Colon (tissue), 2 donors: ENCODE data around the gene TTC9.

ENCODE experiments used
- FAIRE-seq: peaks from 2 replicates; lab custom pipeline; 2012; peaks lifted over from hg19 to GRCh38; lab: Jason Lieb, UNC
- donor health status: control.
- donor health status: control.

Gene TTC9

GRCh38 chr14:70646705-70647104, 5.0 kb downstream of the TTC9 start:
- FAIRE-seq, result no peak

GRCh38 chr14:70648346-70648745, 6.6 kb downstream of the TTC9 start:
- no peak for FAIRE-seq

- no peak for FAIRE-seq
These were observed 8.1 kb downstream of the TTC9 start for GRCh38 chr14:70649803-70650202.

- FAIRE-seq, result no peak
These were observed 9.8 kb downstream of the TTC9 start for GRCh38 chr14:70651522-70651921.

- FAIRE-seq, result no peak
These were observed 11.2 kb downstream of the TTC9 start for GRCh38 chr14:70652871-70653270.

GRCh38 chr14:70653662-70654061, 11.9 kb downstream of the TTC9 start:
- FAIRE-seq, result no peak

GRCh38 chr14:70654632-70655031, 12.9 kb downstream of the TTC9 start:
- FAIRE-seq, result no peak

- FAIRE-seq, result no peak
These were observed 13.6 kb downstream of the TTC9 start for GRCh38 chr14:70655110-70655826.

- FAIRE-seq, result no peak
These were observed 17.2 kb downstream of the TTC9 start for GRCh38 chr14:70658899-70659298.

GRCh38 chr14:70660967-70661893, 19.5 kb downstream of the TTC9 start:
- FAIRE-seq, result no peak

GRCh38 chr14:70662080-70662479, 20.4 kb downstream of the TTC9 start:
- FAIRE-seq, result no peak

- FAIRE-seq, result no peak
These were observed 21.1 kb downstream of the TTC9 start for GRCh38 chr14:70662816-70663215.

GRCh38 chr14:70663707-70664179, 22.0 kb downstream of the TTC9 start:
- no peak for FAIRE-seq

- FAIRE-seq, result no peak
These were observed 23.2 kb downstream of the TTC9 start for GRCh38 chr14:70664698-70665447.

- no peak for FAIRE-seq
These were observed 24.0 kb downstream of the TTC9 start for GRCh38 chr14:70665448-70666360.

GRCh38 chr14:70666361-70666686, 24.6 kb downstream of the TTC9 start:
- no peak for FAIRE-seq

GRCh38 chr14:70670992-70671651, 29.4 kb downstream of the TTC9 start:
- FAIRE-seq, result no peak

GRCh38 chr14:70671652-70672644, 30.2 kb downstream of the TTC9 start:
- no peak for FAIRE-seq

- no peak for FAIRE-seq
These were observed 35.6 kb downstream of the TTC9 start for GRCh38 chr14:70677341-70677740.

- no peak for FAIRE-seq
These were observed 39.0 kb downstream of the TTC9 start for GRCh38 chr14:70680748-70681147.
